Endothelial cell (in vitro differentiated cells): ENCODE data around the gene DNMT1. TPM values are rescaled to one million over a fixed set of nuclear protein-coding genes. Genes with fewer than 3 reads are reported as not detected.

Experiments
- DNase-seq: peaks from one replicate; pipeline ENCODE4 v3.0.0; 2021; ENCODE audit warnings: low spot score
- H3K27ac Mint-ChIP-seq: one replicate; pipeline ENCODE4 v1.8.0; 2021; ENCODE audit warnings: mixed read lengths, inconsistent platforms; ENCODE audit not compliant: unreplicated experiment
- H3K27me3 Mint-ChIP-seq: one replicate; pipeline ENCODE4 v1.8.0; 2021; ENCODE audit warnings: mild to moderate bottlenecking, moderate library complexity, mixed read lengths, inconsistent platforms; ENCODE audit not compliant: unreplicated experiment
- H3K36me3 Mint-ChIP-seq: one replicate; pipeline ENCODE4 v1.8.0; 2021; ENCODE audit warnings: mild to moderate bottlenecking, low read depth, mixed read lengths, inconsistent platforms; ENCODE audit not compliant: unreplicated experiment
- H3K4me1 Mint-ChIP-seq: one replicate; pipeline ENCODE4 v1.8.0; 2021; ENCODE audit warnings: mild to moderate bottlenecking, mixed read lengths, inconsistent platforms; ENCODE audit not compliant: unreplicated experiment
- H3K4me3 Mint-ChIP-seq: one replicate; pipeline ENCODE4 v1.8.0; 2021; ENCODE audit warnings: mild to moderate bottlenecking, mixed read lengths, inconsistent platforms; ENCODE audit not compliant: unreplicated experiment
- H3K9me3 Mint-ChIP-seq: one replicate; pipeline ENCODE4 v1.8.0; 2021; ENCODE audit warnings: mixed read lengths, inconsistent platforms; ENCODE audit not compliant: unreplicated experiment
- CTCF ChIP-seq: fragments of 200-600 bp; sonication (generic); IDR thresholded peaks from one replicate; pipeline ENCODE4 v1.5.0; 2021; ENCODE audit warnings: antibody characterized with exemption; ENCODE audit not compliant: unreplicated experiment
- total RNA-seq: library from RNA; stranded (reverse); fragmentation: NEBNext Ultra II Directional; extraction: Animal tissue kit (Norgen Biotek cat#: 25700); gene quantifications from one replicate; pipeline ENCODE4 v1.2.1, GENCODE V29; 2021; ENCODE audit not compliant: unreplicated experiment

Gene DNMT1
- total RNA-seq, 1 donor from 2014 or later, result 119 TPM

GRCh38 chr19:10230173-10230860 lies 35.6 kb upstream of the DNMT1 start:
- peak; percentile 15 for TF ChIP-seq CTCF
- Mint-ChIP-seq H3K27ac (no peak overlapping the region), H3K9me3 (no peaks in the 10 kb centered on the region), H3K4me1 (peaks cover 6% of the 10 kb centered on the region), H3K4me3 (peak overlapping the region; percentile 86), H3K36me3 (peaks cover 8% of the 10 kb centered on the region), H3K27me3 (peaks cover 6% of the 10 kb centered on the region)
- peak; percentile 66 for DNase-seq

- Mint-ChIP-seq H3K4me3 (no peak overlapping the region), H3K4me1 (peaks cover 6% of the 10 kb centered on the region), H3K27me3 (peaks cover 6% of the 10 kb centered on the region), H3K9me3 (no peaks in the 10 kb centered on the region), H3K27ac (no peak overlapping the region), H3K36me3 (peaks cover 12% of the 10 kb centered on the region)
- peak; percentile 58 for TF ChIP-seq CTCF
- peak; percentile 47 for DNase-seq
Observed at GRCh38 chr19:10228920-10229319, 34.2 kb upstream of the DNMT1 start.

GRCh38 chr19:10228393-10228792 lies 33.6 kb upstream of the DNMT1 start:
- Mint-ChIP-seq H3K27ac (no peak overlapping the region), H3K4me1 (peaks cover 6% of the 10 kb centered on the region), H3K9me3 (no peaks in the 10 kb centered on the region), H3K27me3 (peaks cover 6% of the 10 kb centered on the region), H3K4me3 (no peak overlapping the region), H3K36me3 (peaks cover 12% of the 10 kb centered on the region)
- TF ChIP-seq CTCF, result no peak
- no peak for DNase-seq

- Mint-ChIP-seq H3K4me3 (no peak overlapping the region), H3K4me1 (peaks cover 6% of the 10 kb centered on the region), H3K27ac (no peak overlapping the region), H3K36me3 (peaks cover 12% of the 10 kb centered on the region), H3K9me3 (no peaks in the 10 kb centered on the region), H3K27me3 (peaks cover 9% of the 10 kb centered on the region)
- no peak for DNase-seq
- no peak for TF ChIP-seq CTCF
Observed at GRCh38 chr19:10227026-10227971, 32.5 kb upstream of the DNMT1 start.
